Small intestine (tissue), 16 donors: ENCODE results near the gene APOL1. TPM values are rescaled to one million over a fixed set of nuclear protein-coding genes. Genes with fewer than 3 reads are reported as not detected.
"Not testable (repeated sequence)": the region's sequence is repeated elsewhere in the genome, so short reads cannot be mapped to it uniquely, and the experiment has no call there.

Experiments
- DNase-seq, 2 donors: peaks; one replicate each; pipeline versions ENCODE4 v3.0.0 to v3.0.0-alpha.2; 2013
- FAIRE-seq: peaks from 2 replicates; lab custom pipeline; 2012; peaks lifted over from hg19 to GRCh38; lab: Jason Lieb, UNC
- H3K27ac ChIP-seq, 3 donors: one replicate each; pipeline ENCODE4 v1.5.1; 2013; ENCODE audit warnings: low read length in 2 of 3, mild to moderate bottlenecking in 2 of 3, control low read depth in 1 of 3, inconsistent platforms in 1 of 3, low read depth in 1 of 3, moderate library complexity in 1 of 3
- H3K27me3 ChIP-seq, 3 donors: one replicate each; pipeline ENCODE4 v1.6.1; 2013; ENCODE audit warnings: low read length in 3 of 3, inconsistent platforms in 1 of 3; ENCODE audit not compliant: control insufficient read depth in 3 of 3, insufficient read depth in 3 of 3
- H3K36me3 ChIP-seq, 3 donors: one replicate each; pipeline ENCODE4 v1.6.1; 2013; ENCODE audit warnings: low read length in 3 of 3, inconsistent platforms in 1 of 3, low read depth in 1 of 3, mild to moderate bottlenecking in 1 of 3, moderate library complexity in 1 of 3; ENCODE audit not compliant: control insufficient read depth in 3 of 3, insufficient read depth in 2 of 3
- H3K4me1 ChIP-seq, 3 donors: one replicate each; pipeline ENCODE4 v1.6.1; 2013; ENCODE audit warnings: low read length in 2 of 3, inconsistent platforms in 1 of 3, low read depth in 1 of 3, mild to moderate bottlenecking in 1 of 3, moderate library complexity in 1 of 3; ENCODE audit not compliant: control insufficient read depth in 3 of 3, insufficient read depth in 2 of 3
- H3K4me3 ChIP-seq, 3 donors: one replicate each; pipeline ENCODE4 v1.5.1; 2013; ENCODE audit warnings: low read length in 3 of 3, control low read depth in 1 of 3, inconsistent platforms in 1 of 3, low read depth in 1 of 3, mild to moderate bottlenecking in 1 of 3, moderate library complexity in 1 of 3
- H3K9me3 ChIP-seq, 2 donors: one replicate each; pipeline ENCODE4 v1.6.1; 2013; ENCODE audit warnings: low read depth in 1 of 2, low read length in 1 of 2; ENCODE audit not compliant: control insufficient read depth in 2 of 2, insufficient read depth in 1 of 2
- WGBS, 3 donors: extraction: QIAGEN DNeasy Blood & Tissue Kit; methylation state at CpG; one replicate each; pipeline ENCODE4 v1.1.7; 2013; 5-methylcytosine and 5-hydroxymethylcytosine counted together
- long read RNA-seq, 10 donors: transcript quantifications; one replicate each; lab custom pipeline, GENCODE V29; 2026
- polyA plus RNA-seq, 4 donors: library from polyadenylated mRNA; stranded (reverse) in 3 of 4; unstranded in 1 of 4; fragments of 200-250 nt in 3 of 4; fragments of 120-200 nt in 1 of 4; gene quantifications; one replicate each; pipeline versions ENCODE4 v1.2.1 to v1.2.3, GENCODE V29; 2013
- donor health status: healthy with polysubstance abuse.
- donor health status: control.
- donor health status: control.
- donor health status: Bipolar disorder and iron deficiency.
- donor health status: healthy.

The APOL1 gene
- polyA plus RNA-seq = 10 to 100 TPM in 1 of 4 donors, 1 to 10 TPM in 3; 7.7 to 32.2 (median 8.5) TPM
- long read RNA-seq, donor 1, partial matches to known transcripts = 0 of 2 reads
- long read RNA-seq, donor 1, other reads (novel, unspliced or antisense) = 0 of 2 reads
- long read RNA-seq, donor 2, partial matches to known transcripts = 0 of 4 reads
- long read RNA-seq, donor 2, other reads (novel, unspliced or antisense) = 0 of 4 reads
- long read RNA-seq, donor 3, partial matches to known transcripts = 21 of 36 reads
- long read RNA-seq, donor 3, other reads (novel, unspliced or antisense) = 12 of 36 reads
- long read RNA-seq, donor 4 = 0 reads
- long read RNA-seq, donor 5, partial matches to known transcripts = 6 of 6 reads
- long read RNA-seq, donor 5, other reads (novel, unspliced or antisense) = 0 of 6 reads
- long read RNA-seq, donor 6, partial matches to known transcripts = 0 of 1 reads
- long read RNA-seq, donor 6, other reads (novel, unspliced or antisense) = 0 of 1 reads
- long read RNA-seq, donor 7, partial matches to known transcripts = 63 of 131 reads
- long read RNA-seq, donor 7, other reads (novel, unspliced or antisense) = 67 of 131 reads
- long read RNA-seq, donor 8 = 0 reads
- long read RNA-seq, donor 9, partial matches to known transcripts = 0 of 1 reads
- long read RNA-seq, donor 9, other reads (novel, unspliced or antisense) = 0 of 1 reads
- long read RNA-seq, donor 10, partial matches to known transcripts = 92 of 114 reads
- long read RNA-seq, donor 10, other reads (novel, unspliced or antisense) = 21 of 114 reads

GRCh38 chr22:36252754-36253522, at the start of gene APOL1:
APOL1 (plus strand) TSS chr22:36253133; CDS start chr22:36254956, 1,823 bp downstream.
- Histone ChIP-seq H3K9me3 (peaks cover 0 to 10% of the 10 kb centered on the region in 2 donors), H3K36me3 (peaks cover 0 to 3% (median 2%) of the 10 kb centered on the region in 3 donors), H3K4me3 (peak within 1 kb of the TSS; percentile 32 to 61 (median 43)), H3K27ac (peak within 1 kb of the TSS; percentile 65 to 92 (median 86)), H3K4me1 (peaks cover 5 to 22% (median 7%) of the 10 kb centered on the region in 3 donors), H3K27me3 (no peaks in the 10 kb centered on the region)
- WGBS, 3 donors = 10 to 24% (median 24%) methylated on average over 10 of the region's 10 CpGs
- FAIRE-seq = no peak
- peak; percentile 87 to 94 for DNase-seq

GRCh38 chr22:36203441-36203840, 49.5 kb upstream of the APOL1 start:
- not testable (repeated sequence) for H3K27me3 ChIP-seq, FAIRE-seq, H3K9me3 ChIP-seq, H3K4me3 ChIP-seq, H3K36me3 ChIP-seq
- Histone ChIP-seq H3K4me1 (peaks cover 0 to 30% (median 2%) of the 10 kb centered on the region in 3 donors), H3K27ac (peak overlapping the region in 1 of 3 donors; percentile 74)
- peak; percentile 55 to 62 for DNase-seq
- WGBS, 3 donors = 18 to 68% (median 42%) methylated on average over 7 of the region's 7 CpGs

- H3K4me1 ChIP-seq = peaks cover 0 to 34% (median 1%) of the 10 kb centered on the region in 3 donors
- FAIRE-seq = no peak
- peaks cover 0 to 2% (median 0%) of the 10 kb centered on the region in 3 donors for H3K36me3 ChIP-seq
- H3K4me3 ChIP-seq = peak overlapping the region in 2 of 3 donors; percentile 2 to 17
- H3K9me3 ChIP-seq = peaks cover 0 to 7% of the 10 kb centered on the region in 2 donors
- no peaks in the 10 kb centered on the region for H3K27me3 ChIP-seq
- no peak for DNase-seq
- peak overlapping the region; percentile 24 to 74 (median 63) for H3K27ac ChIP-seq
- 21 to 55% (median 46%) methylated on average over 8 of the region's 8 CpGs for WGBS, 3 donors
Observed at GRCh38 chr22:36204001-36204631, 48.8 kb upstream of the APOL1 start.

- H3K9me3 ChIP-seq = peaks cover 0 to 10% of the 10 kb centered on the region in 2 donors
- H3K4me1 ChIP-seq = peaks cover 0 to 34% (median 0%) of the 10 kb centered on the region in 3 donors
- H3K27me3 ChIP-seq = no peaks in the 10 kb centered on the region
- DNase-seq (peak; percentile 56 to 76), FAIRE-seq (no peak)
- WGBS, 3 donors = 14 to 46% (median 26%) methylated on average over 6 of the region's 6 CpGs
- H3K4me3 ChIP-seq = peak overlapping the region in 2 of 3 donors; percentile 2 to 17
- H3K27ac ChIP-seq = peak overlapping the region; percentile 24 to 74 (median 63)
- H3K36me3 ChIP-seq = no peaks in the 10 kb centered on the region
Observed at GRCh38 chr22:36204632-36205015, 48.3 kb upstream of the APOL1 start.

GRCh38 chr22:36205573-36205972, 47.4 kb upstream of the APOL1 start:
- FAIRE-seq, H3K36me3 ChIP-seq, DNase-seq, H3K27me3 ChIP-seq, H3K4me3 ChIP-seq, H3K27ac ChIP-seq: not testable (repeated sequence)
- Histone ChIP-seq H3K9me3 (peaks cover 0 to 17% of the 10 kb centered on the region in 2 donors), H3K4me1 (peaks cover 0 to 34% (median 0%) of the 10 kb centered on the region in 3 donors)
- WGBS, 3 donors = 64 to 68% (median 67%) methylated on average over 5 of the region's 5 CpGs

GRCh38 chr22:36206255-36206654, 46.7 kb upstream of the APOL1 start:
- 94 to 100% (median 96%) methylated on average over 1 of the region's 1 CpG for WGBS, 3 donors
- Histone ChIP-seq H3K4me1 (peaks cover 0 to 34% (median 4%) of the 10 kb centered on the region in 3 donors), H3K4me3 (no peak overlapping the region), H3K9me3 (peaks cover 0 to 23% of the 10 kb centered on the region in 2 donors), H3K36me3 (no peaks in the 10 kb centered on the region), H3K27ac (no peak overlapping the region), H3K27me3 (no peaks in the 10 kb centered on the region)
- DNase-seq = no peak
- no peak for FAIRE-seq

GRCh38 chr22:36208162-36208765, 44.7 kb upstream of the APOL1 start:
- 37 to 51% (median 38%) methylated on average over 1 of the region's 1 CpG for WGBS, 3 donors
- H3K9me3 ChIP-seq = peaks cover 0 to 26% of the 10 kb centered on the region in 2 donors
- no peaks in the 10 kb centered on the region for H3K27me3 ChIP-seq
- no peak overlapping the region for H3K4me3 ChIP-seq
- peak overlapping the region in 1 of 3 donors; percentile 42 for H3K27ac ChIP-seq
- no peaks in the 10 kb centered on the region for H3K36me3 ChIP-seq
- no peak for DNase-seq
- no peak for FAIRE-seq
- peaks cover 0 to 27% (median 6%) of the 10 kb centered on the region in 3 donors for H3K4me1 ChIP-seq
